K562 (cell line): Measurements from ENCODE around the gene SLC37A3. TPM values are rescaled to one million over a fixed set of nuclear protein-coding genes. Genes with fewer than 3 reads are reported as not detected.

Experiments
- ARID1B ChIP-seq: fragments of 450-650 bp; IDR thresholded peaks from 2 replicates; pipeline ENCODE4 v1.6.1; 2016; ENCODE audit warnings: antibody characterized with exemption, mild to moderate bottlenecking, inconsistent platforms
- CHCHD3 ChIP-seq: fragments of 250-450 bp; sonication (Bioruptor Pico); IDR thresholded peaks from 2 replicates; pipeline ENCODE4 v2.1.2; 2022; ENCODE audit warnings: mild to moderate bottlenecking
- JUND ChIP-seq, 2 experiments: IDR thresholded peaks; 2 replicates in 1 of 2; 3 replicates in 1 of 2; pipeline ENCODE4 v1.6.1; 2011; ENCODE audit warnings: borderline replicate concordance in 2 of 2, low read depth in 2 of 2, low read length in 2 of 2, improper control_type of control experiment in 1 of 2, missing biosample characterization in 1 of 2, missing genetic modification characterization in 1 of 2, missing genetic modification reagents in 1 of 2
- KDM5B ChIP-seq: fragments of 200-600 bp; sonication (generic); IDR thresholded peaks from 2 replicates; pipeline ENCODE4 v1.6.1; 2012; ENCODE audit warnings: low read depth, mild to moderate bottlenecking, moderate library complexity, low read length, control low read depth, inconsistent platforms; ENCODE audit not compliant: insufficient replicate concordance
- KLF13 ChIP-seq: fragments of 450-650 bp; IDR thresholded peaks from 2 replicates; pipeline ENCODE4 v1.6.1; 2016; ENCODE audit warnings: missing genetic modification characterization, low read depth, mild to moderate bottlenecking, missing compliant biosample characterization, moderate library complexity, borderline replicate concordance
- KLF16 ChIP-seq: IDR thresholded peaks from 2 replicates; pipeline ENCODE4 v1.6.1; 2016; ENCODE audit warnings: antibody characterized with exemption
- LEF1 ChIP-seq: fragments of 450-650 bp; IDR thresholded peaks from 2 replicates; pipeline ENCODE4 v1.6.1; 2016; ENCODE audit warnings: mild to moderate bottlenecking
- MECOM ChIP-seq: fragments of 250-450 bp; sonication (Bioruptor Pico); IDR thresholded peaks from 2 replicates; pipeline ENCODE4 v1.8.0; 2022; ENCODE audit warnings: inconsistent platforms
- NFIC ChIP-seq: fragments of 450-650 bp; IDR thresholded peaks from 2 replicates; pipeline ENCODE4 v1.6.1; 2017; ENCODE audit warnings: mild to moderate bottlenecking, inconsistent platforms
- POLR2AphosphoS2 ChIP-seq: IDR thresholded peaks from 2 replicates; pipeline ENCODE4 v1.6.1; 2012; ENCODE audit warnings: low read length, improper control_type of control experiment
- POLR2G ChIP-seq: fragments of 200-400 bp; formaldehyde crosslinking; IDR thresholded peaks from 2 replicates; pipeline ENCODE4 v1.6.1; 2017; ENCODE audit warnings: low read depth, mild to moderate bottlenecking, antibody characterized with exemption, low read length, moderate library complexity
- STAT5A ChIP-seq: IDR thresholded peaks from 2 replicates; pipeline ENCODE4 v1.6.1; 2012; ENCODE audit warnings: low read length, inconsistent platforms, borderline replicate concordance
- TAF1 ChIP-seq: IDR thresholded peaks from 2 replicates; pipeline ENCODE4 v1.6.1; 2011; ENCODE audit warnings: mild to moderate bottlenecking, low read length, moderate library complexity; ENCODE audit not compliant: insufficient read depth, control insufficient read depth, severe bottlenecking; ENCODE audit errors: extremely low read depth
- TAF15 ChIP-seq: fragments of 200-400 bp; formaldehyde crosslinking; IDR thresholded peaks from 2 replicates; pipeline ENCODE4 v1.6.1; 2017; ENCODE audit warnings: mild to moderate bottlenecking, low read depth, low read length, moderate library complexity
- TCF7 ChIP-seq: sonication (generic); IDR thresholded peaks from 2 replicates; pipeline ENCODE4 v1.6.1; 2016; ENCODE audit warnings: antibody characterized with exemption, borderline replicate concordance
- ZKSCAN1 ChIP-seq: fragments of 150-350 bp; IDR thresholded peaks from 2 replicates; pipeline ENCODE4 v1.6.1; 2016; ENCODE audit warnings: low read depth, low read length
- polyA plus RNA-seq, 8 experiments: library from polyadenylated mRNA; depleted of rRNA in 4 of 8; stranded (reverse) in 5 of 8; unstranded in 3 of 8; fragments of >200 nt; fragmentation: Nextera tagmentation in 2 of 8; fragmentation: Illumina TruSeq in 1 of 8; extraction: Ambion mirVana in 2 of 8; extraction: Trizol in 1 of 8; gene quantifications; 2 replicates each; pipeline versions ENCODE4 v1.2.1 to v1.2.3, GENCODE V29; 2011 to 2014; ENCODE audit warnings: inconsistent platforms in 1 of 8, missing spikeins in 1 of 8
- total RNA-seq, 7 experiments: library from RNA; depleted of rRNA in 6 of 7; stranded (reverse); fragments of >200 nt in 6 of 7; fragmentation: Illumina TruSeq in 2 of 7; extraction: Trizol in 2 of 7; gene quantifications; 2 replicates each; pipeline versions ENCODE4 v1.2.1 to v1.2.3, GENCODE V29; 2011 to 2021; ENCODE audit warnings: low replicate concordance in 1 of 7
- TF ChIP-seq, protein P1 (sequence below): sonication (generic); formaldehyde crosslinking; IDR thresholded peaks from 2 replicates; pipeline ENCODE4 v1.8.0; 2023; ENCODE audit warnings: missing genetic modification reagents, mild to moderate bottlenecking, borderline replicate concordance
- TF ChIP-seq, protein P2 (sequence below): sonication (generic); formaldehyde crosslinking; IDR thresholded peaks from 2 replicates; pipeline ENCODE4 v1.8.1; 2022; ENCODE audit warnings: missing genetic modification reagents
- TF ChIP-seq, protein P3 (sequence below), 2 experiments: fragments of 450-650 bp in 1 of 2; sonication (generic) in 1 of 2; formaldehyde crosslinking; conservative IDR thresholded peaks; 2 replicates each; pipeline versions ENCODE4 v1.4.0 to v1.8.1; 2020 to 2022; ENCODE audit warnings: mild to moderate bottlenecking in 1 of 2, missing genetic modification reagents in 1 of 2
- TF ChIP-seq, protein P4 (sequence below): sonication (generic); formaldehyde crosslinking; IDR thresholded peaks from 2 replicates; pipeline ENCODE4 v1.8.0; 2022; ENCODE audit warnings: mild to moderate bottlenecking, missing genetic modification reagents

Gene SLC37A3
- total and polyA plus RNA-seq, 9 of the 15 experiments (the other 6 are each of a cell fraction or from before 2014, with no cell fraction given): 11.7 to 59.1 (median 26.8) TPM

DNA sequence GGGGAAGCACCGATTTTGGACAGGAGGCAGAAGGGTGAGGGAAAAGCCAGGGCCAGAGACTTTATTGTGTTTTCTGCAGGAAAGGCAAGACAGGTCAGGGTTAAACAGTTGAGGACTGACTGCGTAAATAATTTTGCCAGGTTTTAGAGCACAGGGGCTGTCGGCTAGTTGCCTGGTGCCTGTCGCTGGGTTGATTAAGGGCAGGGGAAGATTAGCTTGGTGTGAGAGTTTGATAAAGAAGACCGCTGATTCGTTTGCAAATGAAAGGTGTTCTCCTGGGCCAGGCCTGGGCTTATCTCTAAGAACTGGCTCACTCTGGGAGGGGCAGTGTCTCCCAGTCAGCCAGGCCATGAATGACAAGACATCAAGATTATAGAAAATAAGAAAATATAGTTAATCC is 75.6 kb downstream of the SLC37A3 start (continued):
- TF ChIP-seq, protein P1, sequence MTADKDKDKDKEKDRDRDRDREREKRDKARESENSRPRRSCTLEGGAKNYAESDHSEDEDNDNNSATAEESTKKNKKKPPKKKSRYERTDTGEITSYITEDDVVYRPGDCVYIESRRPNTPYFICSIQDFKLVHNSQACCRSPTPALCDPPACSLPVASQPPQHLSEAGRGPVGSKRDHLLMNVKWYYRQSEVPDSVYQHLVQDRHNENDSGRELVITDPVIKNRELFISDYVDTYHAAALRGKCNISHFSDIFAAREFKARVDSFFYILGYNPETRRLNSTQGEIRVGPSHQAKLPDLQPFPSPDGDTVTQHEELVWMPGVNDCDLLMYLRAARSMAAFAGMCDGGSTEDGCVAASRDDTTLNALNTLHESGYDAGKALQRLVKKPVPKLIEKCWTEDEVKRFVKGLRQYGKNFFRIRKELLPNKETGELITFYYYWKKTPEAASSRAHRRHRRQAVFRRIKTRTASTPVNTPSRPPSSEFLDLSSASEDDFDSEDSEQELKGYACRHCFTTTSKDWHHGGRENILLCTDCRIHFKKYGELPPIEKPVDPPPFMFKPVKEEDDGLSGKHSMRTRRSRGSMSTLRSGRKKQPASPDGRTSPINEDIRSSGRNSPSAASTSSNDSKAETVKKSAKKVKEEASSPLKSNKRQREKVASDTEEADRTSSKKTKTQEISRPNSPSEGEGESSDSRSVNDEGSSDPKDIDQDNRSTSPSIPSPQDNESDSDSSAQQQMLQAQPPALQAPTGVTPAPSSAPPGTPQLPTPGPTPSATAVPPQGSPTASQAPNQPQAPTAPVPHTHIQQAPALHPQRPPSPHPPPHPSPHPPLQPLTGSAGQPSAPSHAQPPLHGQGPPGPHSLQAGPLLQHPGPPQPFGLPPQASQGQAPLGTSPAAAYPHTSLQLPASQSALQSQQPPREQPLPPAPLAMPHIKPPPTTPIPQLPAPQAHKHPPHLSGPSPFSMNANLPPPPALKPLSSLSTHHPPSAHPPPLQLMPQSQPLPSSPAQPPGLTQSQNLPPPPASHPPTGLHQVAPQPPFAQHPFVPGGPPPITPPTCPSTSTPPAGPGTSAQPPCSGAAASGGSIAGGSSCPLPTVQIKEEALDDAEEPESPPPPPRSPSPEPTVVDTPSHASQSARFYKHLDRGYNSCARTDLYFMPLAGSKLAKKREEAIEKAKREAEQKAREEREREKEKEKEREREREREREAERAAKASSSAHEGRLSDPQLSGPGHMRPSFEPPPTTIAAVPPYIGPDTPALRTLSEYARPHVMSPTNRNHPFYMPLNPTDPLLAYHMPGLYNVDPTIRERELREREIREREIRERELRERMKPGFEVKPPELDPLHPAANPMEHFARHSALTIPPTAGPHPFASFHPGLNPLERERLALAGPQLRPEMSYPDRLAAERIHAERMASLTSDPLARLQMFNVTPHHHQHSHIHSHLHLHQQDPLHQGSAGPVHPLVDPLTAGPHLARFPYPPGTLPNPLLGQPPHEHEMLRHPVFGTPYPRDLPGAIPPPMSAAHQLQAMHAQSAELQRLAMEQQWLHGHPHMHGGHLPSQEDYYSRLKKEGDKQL (CRISPR knock-in tag): no peak
- TF ChIP-seq MECOM (CRISPR knock-in tag) (peak; percentile 23; the same call in 1 of the 2 replicates), ARID1B (peak; percentile 98), LEF1 (peak; percentile 78), KLF13 (tag) (no peak), TAF1 (peak; percentile 46), STAT5A (peak; percentile 88), CHCHD3 (CRISPR knock-in tag) (no peak), JUND (IDR thresholded peaks at IDR 0.05; ENCODE audit: borderline replicate concordance, low read depth, low read length) (peak; percentile 70; the same call in 1 of the 2 replicates), JUND (tag; IDR thresholded peaks at IDR 0.05; ENCODE audit: borderline replicate concordance, low read depth, low read length) (no peak; the same call in 2 of the 3 replicates), TAF15 (no peak), TCF7 (peak; percentile 68; the same call in 1 of the 2 replicates), KDM5B (no peak), ZKSCAN1 (peak; percentile 85), POLR2G (no peak), KLF16 (peak; percentile 91), POLR2AphosphoS2 (no peak), NFIC (peak; percentile 91)
- TF ChIP-seq, protein P2, sequence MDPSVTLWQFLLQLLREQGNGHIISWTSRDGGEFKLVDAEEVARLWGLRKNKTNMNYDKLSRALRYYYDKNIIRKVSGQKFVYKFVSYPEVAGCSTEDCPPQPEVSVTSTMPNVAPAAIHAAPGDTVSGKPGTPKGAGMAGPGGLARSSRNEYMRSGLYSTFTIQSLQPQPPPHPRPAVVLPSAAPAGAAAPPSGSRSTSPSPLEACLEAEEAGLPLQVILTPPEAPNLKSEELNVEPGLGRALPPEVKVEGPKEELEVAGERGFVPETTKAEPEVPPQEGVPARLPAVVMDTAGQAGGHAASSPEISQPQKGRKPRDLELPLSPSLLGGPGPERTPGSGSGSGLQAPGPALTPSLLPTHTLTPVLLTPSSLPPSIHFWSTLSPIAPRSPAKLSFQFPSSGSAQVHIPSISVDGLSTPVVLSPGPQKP (CRISPR knock-in tag): no peak
- TF ChIP-seq, protein P3, sequence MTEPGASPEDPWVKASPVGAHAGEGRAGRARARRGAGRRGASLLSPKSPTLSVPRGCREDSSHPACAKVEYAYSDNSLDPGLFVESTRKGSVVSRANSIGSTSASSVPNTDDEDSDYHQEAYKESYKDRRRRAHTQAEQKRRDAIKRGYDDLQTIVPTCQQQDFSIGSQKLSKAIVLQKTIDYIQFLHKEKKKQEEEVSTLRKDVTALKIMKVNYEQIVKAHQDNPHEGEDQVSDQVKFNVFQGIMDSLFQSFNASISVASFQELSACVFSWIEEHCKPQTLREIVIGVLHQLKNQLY (CRISPR knock-in tag; conservative IDR thresholded peaks at IDR 0.05): no peak
- TF ChIP-seq, protein P4, sequence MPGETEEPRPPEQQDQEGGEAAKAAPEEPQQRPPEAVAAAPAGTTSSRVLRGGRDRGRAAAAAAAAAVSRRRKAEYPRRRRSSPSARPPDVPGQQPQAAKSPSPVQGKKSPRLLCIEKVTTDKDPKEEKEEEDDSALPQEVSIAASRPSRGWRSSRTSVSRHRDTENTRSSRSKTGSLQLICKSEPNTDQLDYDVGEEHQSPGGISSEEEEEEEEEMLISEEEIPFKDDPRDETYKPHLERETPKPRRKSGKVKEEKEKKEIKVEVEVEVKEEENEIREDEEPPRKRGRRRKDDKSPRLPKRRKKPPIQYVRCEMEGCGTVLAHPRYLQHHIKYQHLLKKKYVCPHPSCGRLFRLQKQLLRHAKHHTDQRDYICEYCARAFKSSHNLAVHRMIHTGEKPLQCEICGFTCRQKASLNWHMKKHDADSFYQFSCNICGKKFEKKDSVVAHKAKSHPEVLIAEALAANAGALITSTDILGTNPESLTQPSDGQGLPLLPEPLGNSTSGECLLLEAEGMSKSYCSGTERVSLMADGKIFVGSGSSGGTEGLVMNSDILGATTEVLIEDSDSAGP (CRISPR knock-in tag): no peak
